HEK293 (cell line): ENCODE measurements around the gene KRTAP6-2.

Experiments used
- CTCF ChIA-PET: fragments of 350-600 bp; formaldehyde crosslinking; extraction: SDS; loops from one replicate; lab custom pipeline; 2021; ENCODE audit warnings: antibody characterized with exemption; lab: Yijun Ruan, JAX
- POLR2A ChIA-PET: fragments of 300-600 bp; formaldehyde crosslinking; extraction: SDS; loops from one replicate; lab custom pipeline; 2020; ENCODE audit warnings: antibody characterized with exemption, inconsistent platforms; lab: Yijun Ruan, JAX
- H3K27ac ChIP-seq: fragments of 200-500 bp; sonication (Bioruptor generic); 2 replicates; pipeline ENCODE4 v1.5.1; 2014; ENCODE audit warnings: low read depth, low read length, control low read depth, inconsistent platforms; ENCODE audit errors: extremely low read depth
- H3K36me3 ChIP-seq, 2 experiments: fragments of 200-500 bp in 1 of 2; sonication (Bioruptor generic) in 1 of 2; 1 replicate in 1 of 2; 2 replicates in 1 of 2; pipeline ENCODE4 v1.5.1; 2014 to 2017; ENCODE audit warnings: inconsistent platforms in 2 of 2, low read length in 2 of 2; ENCODE audit not compliant: control insufficient read depth in 2 of 2, insufficient read depth in 1 of 2
- H3K4me1 ChIP-seq: fragments of 200-500 bp; sonication (Bioruptor generic); 2 replicates; pipeline ENCODE4 v1.5.1; 2014; ENCODE audit warnings: mild to moderate bottlenecking, low read length, inconsistent platforms; ENCODE audit not compliant: control insufficient read depth, insufficient read depth
- H3K4me3 ChIP-seq: 2 replicates; pipeline ENCODE4 v1.5.1; 2011; ENCODE audit warnings: low read depth, mild to moderate bottlenecking, control low read depth, low read length, moderate library complexity
- H3K9me3 ChIP-seq: fragments of 200-500 bp; sonication (Bioruptor generic); 2 replicates; pipeline ENCODE4 v1.5.1; 2014; ENCODE audit warnings: low read depth, low read length, inconsistent platforms; ENCODE audit not compliant: control insufficient read depth, insufficient read depth
- KLF16 ChIP-seq: fragments of 450-650 bp; formaldehyde crosslinking; IDR thresholded peaks from 2 replicates; pipeline ENCODE4 v1.5.1; 2017; ENCODE audit warnings: missing biosample characterization, missing genetic modification characterization
- KLF9 ChIP-seq: fragments of 450-650 bp; formaldehyde crosslinking; IDR thresholded peaks from 2 replicates; pipeline ENCODE4 v1.5.1; 2016; ENCODE audit warnings: missing biosample characterization, missing genetic modification characterization, low read depth
- YY2 ChIP-seq: fragments of 450-650 bp; formaldehyde crosslinking; IDR thresholded peaks from 2 replicates; pipeline ENCODE4 v1.5.1; 2016; ENCODE audit warnings: missing biosample characterization, missing genetic modification characterization
- ZBTB10 ChIP-seq: fragments of 450-650 bp; formaldehyde crosslinking; IDR thresholded peaks from 2 replicates; pipeline ENCODE4 v1.5.1; 2016; ENCODE audit warnings: missing biosample characterization, missing genetic modification characterization
- ZBTB17 ChIP-seq: fragments of 450-650 bp; formaldehyde crosslinking; IDR thresholded peaks from 2 replicates; pipeline ENCODE4 v1.5.1; 2016; ENCODE audit warnings: missing biosample characterization, missing genetic modification characterization
- ZBTB6 ChIP-seq: fragments of 450-650 bp; formaldehyde crosslinking; IDR thresholded peaks from 2 replicates; pipeline ENCODE4 v1.5.1; 2017; ENCODE audit warnings: missing biosample characterization, missing genetic modification characterization
- ZBTB7A ChIP-seq: fragments of 450-650 bp; formaldehyde crosslinking; IDR thresholded peaks from 2 replicates; pipeline ENCODE4 v1.5.1; 2016; ENCODE audit warnings: low read depth, missing biosample characterization, missing genetic modification characterization
- ZFP37 ChIP-seq: fragments of 450-650 bp; formaldehyde crosslinking; IDR thresholded peaks from 2 replicates; pipeline ENCODE4 v1.5.1; 2016; ENCODE audit warnings: missing biosample characterization, missing genetic modification characterization
- ZNF19 ChIP-seq: fragments of 450-650 bp; formaldehyde crosslinking; IDR thresholded peaks from 2 replicates; pipeline ENCODE4; 2016; ENCODE audit warnings: missing biosample characterization, missing genetic modification characterization, low read depth
- ZNF214 ChIP-seq: fragments of 450-650 bp; formaldehyde crosslinking; IDR thresholded peaks from 2 replicates; pipeline ENCODE4 v1.5.1; 2017; ENCODE audit warnings: missing biosample characterization, mild to moderate bottlenecking, missing genetic modification characterization, borderline replicate concordance
- ZNF274 ChIP-seq, 2 experiments: fragments of 200-500 bp in 1 of 2; fragments of 450-650 bp in 1 of 2; sonication (Bioruptor generic) in 1 of 2; formaldehyde crosslinking in 1 of 2; IDR thresholded peaks; 2 replicates each; pipeline versions ENCODE4 v1.5.1 to v1.6.1; 2014 to 2016; ENCODE audit warnings: borderline replicate concordance in 1 of 2, inconsistent platforms in 1 of 2, low read length in 1 of 2, missing biosample characterization in 1 of 2, missing genetic modification characterization in 1 of 2
- ZNF398 ChIP-seq: fragments of 450-650 bp; formaldehyde crosslinking; IDR thresholded peaks from 2 replicates; pipeline ENCODE4 v1.5.1; 2017; ENCODE audit warnings: missing biosample characterization, missing genetic modification characterization
- ZNF530 ChIP-seq: fragments of 450-650 bp; formaldehyde crosslinking; IDR thresholded peaks from 2 replicates; pipeline ENCODE4 v1.5.1; 2016; ENCODE audit warnings: low read depth, missing biosample characterization, missing genetic modification characterization
- ZNF555 ChIP-seq: fragments of 450-650 bp; formaldehyde crosslinking; conservative IDR thresholded peaks from 2 replicates; pipeline ENCODE4 v1.5.1; 2017; ENCODE audit warnings: missing biosample characterization, mild to moderate bottlenecking, missing genetic modification characterization, inconsistent platforms
- ZNF610 ChIP-seq: fragments of 450-650 bp; formaldehyde crosslinking; IDR thresholded peaks from 2 replicates; pipeline ENCODE4 v1.5.1; 2016; ENCODE audit warnings: missing biosample characterization, missing genetic modification characterization, borderline replicate concordance
- ZNF623 ChIP-seq: fragments of 450-650 bp; formaldehyde crosslinking; IDR thresholded peaks from 2 replicates; pipeline ENCODE4 v1.5.1; 2016; ENCODE audit warnings: missing biosample characterization, missing genetic modification characterization
- ZNF658 ChIP-seq: fragments of 450-650 bp; formaldehyde crosslinking; IDR thresholded peaks from 2 replicates; pipeline ENCODE4; 2016; ENCODE audit warnings: missing biosample characterization, missing genetic modification characterization
- ZNF660 ChIP-seq: fragments of 450-650 bp; IDR thresholded peaks from 2 replicates; pipeline ENCODE4 v1.5.1; 2018; ENCODE audit warnings: missing biosample characterization, mild to moderate bottlenecking, missing genetic modification characterization
- ZNF707 ChIP-seq: fragments of 450-650 bp; formaldehyde crosslinking; IDR thresholded peaks from 2 replicates; pipeline ENCODE4 v1.5.1; 2016; ENCODE audit warnings: missing biosample characterization, missing genetic modification characterization
- ZNF76 ChIP-seq: fragments of 450-650 bp; formaldehyde crosslinking; IDR thresholded peaks from 2 replicates; pipeline ENCODE4; 2016; ENCODE audit warnings: low read depth, missing biosample characterization, missing genetic modification characterization, borderline replicate concordance
- ZSCAN16 ChIP-seq: fragments of 450-650 bp; formaldehyde crosslinking; IDR thresholded peaks from 2 replicates; pipeline ENCODE4 v1.5.1; 2016; ENCODE audit warnings: missing biosample characterization, missing genetic modification characterization
- ZSCAN18 ChIP-seq: fragments of 450-650 bp; formaldehyde crosslinking; IDR thresholded peaks from 2 replicates; pipeline ENCODE4 v1.5.1; 2016; ENCODE audit warnings: missing biosample characterization, missing genetic modification characterization

KRTAP6-2 gene

GRCh38 chr21:30592140-30592539, 6.6 kb downstream of the KRTAP6-2 start, which contains the start of gene KRTAP6-3:
KRTAP6-3 (plus strand) TSS chr21:30592440; CDS start chr21:30592446, 6 bp downstream.
- H3K27ac ChIP-seq: no peak within 1 kb of the TSS
- no peaks in the 10 kb centered on the region for H3K9me3 ChIP-seq
- TF ChIP-seq ZNF214 (tag by site-specific recombination) (no peak), ZNF610 (tag by site-specific recombination) (no peak), YY2 (tag by site-specific recombination) (no peak), ZNF660 (no peak), ZSCAN16 (no peak), ZNF623 (tag by site-specific recombination) (no peak), KLF9 (tag by site-specific recombination) (no peak), ZNF658 (tag by site-specific recombination) (no peak), ZBTB10 (no peak), ZNF555 (tag by site-specific recombination) (no peak), ZNF76 (no peak), ZBTB6 (tag by site-specific recombination) (no peak), ZNF19 (tag by site-specific recombination) (no peak), ZSCAN18 (no peak), ZFP37 (no peak), KLF16 (no peak)
- no peak within 1 kb of the TSS for H3K4me3 ChIP-seq
- POLR2A ChIA-PET: no interaction called here
- no peaks in the 10 kb centered on the region for H3K36me3 ChIP-seq
- H3K4me1 ChIP-seq: no peaks in the 10 kb centered on the region
- CTCF ChIA-PET: no interaction called here

GRCh38 chr21:30590297-30590696, 8.4 kb downstream of the KRTAP6-2 start, which contains the start of gene KRTAP22-2:
KRTAP22-2 (minus strand) TSS chr21:30590397.
- CTCF ChIA-PET: no interaction called here
- TF ChIP-seq ZNF707 (tag by site-specific recombination) (no peak), ZNF398 (no peak), ZNF274 (IDR thresholded peaks at IDR 0.05; ENCODE audit: low read length) (no peak), ZNF274 (tag by site-specific recombination; IDR thresholded peaks at IDR 0.05; ENCODE audit: borderline replicate concordance) (no peak), ZBTB17 (tag by site-specific recombination) (no peak), ZBTB7A (tag by site-specific recombination) (no peak), ZNF530 (tag by site-specific recombination) (no peak)
- Histone ChIP-seq H3K4me3 (no peak within 1 kb of the TSS), H3K4me1 (no peaks in the 10 kb centered on the region), H3K27ac (no peak within 1 kb of the TSS), H3K9me3 (no peaks in the 10 kb centered on the region), H3K36me3 (no peaks in the 10 kb centered on the region)
- POLR2A ChIA-PET: no interaction called here
